GM12872 (cell line): Measurements from ENCODE around the gene RFTN2.
A peak's percentile ranks its signal among the peaks of the same experiment; 100 is the strongest.

Source experiments
- TF ChIP-seq, protein P1 (sequence below): IDR thresholded peaks from 3 replicates; pipeline ENCODE4 v1.5.1; 2011; ENCODE audit warnings: low read depth, mild to moderate bottlenecking, low read length, moderate library complexity; ENCODE audit not compliant: insufficient read depth

The RFTN2 gene

DNA sequence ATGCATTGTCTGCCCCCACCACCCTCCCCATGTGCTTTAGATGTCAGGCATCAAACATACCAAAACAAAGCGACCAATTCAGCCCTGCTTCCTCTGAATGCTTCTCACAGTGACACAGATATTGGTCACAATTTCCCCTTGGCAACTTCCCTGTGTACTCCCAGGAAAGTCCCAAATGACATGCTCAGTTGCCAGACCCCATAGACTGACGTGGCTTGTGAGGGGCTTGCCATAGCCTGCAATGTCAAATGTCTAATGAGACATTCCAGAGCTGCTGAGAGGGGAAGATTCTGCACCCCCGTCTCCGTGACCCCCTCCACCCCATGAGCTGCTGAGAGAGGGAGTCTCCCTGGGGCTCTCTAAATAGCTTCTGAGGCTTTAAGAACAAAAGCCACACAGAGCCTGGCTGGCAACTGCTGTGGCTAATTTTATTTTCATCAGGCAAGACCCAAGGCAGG is 47.3 kb downstream of the RFTN2 start:
- TF ChIP-seq, protein P1, sequence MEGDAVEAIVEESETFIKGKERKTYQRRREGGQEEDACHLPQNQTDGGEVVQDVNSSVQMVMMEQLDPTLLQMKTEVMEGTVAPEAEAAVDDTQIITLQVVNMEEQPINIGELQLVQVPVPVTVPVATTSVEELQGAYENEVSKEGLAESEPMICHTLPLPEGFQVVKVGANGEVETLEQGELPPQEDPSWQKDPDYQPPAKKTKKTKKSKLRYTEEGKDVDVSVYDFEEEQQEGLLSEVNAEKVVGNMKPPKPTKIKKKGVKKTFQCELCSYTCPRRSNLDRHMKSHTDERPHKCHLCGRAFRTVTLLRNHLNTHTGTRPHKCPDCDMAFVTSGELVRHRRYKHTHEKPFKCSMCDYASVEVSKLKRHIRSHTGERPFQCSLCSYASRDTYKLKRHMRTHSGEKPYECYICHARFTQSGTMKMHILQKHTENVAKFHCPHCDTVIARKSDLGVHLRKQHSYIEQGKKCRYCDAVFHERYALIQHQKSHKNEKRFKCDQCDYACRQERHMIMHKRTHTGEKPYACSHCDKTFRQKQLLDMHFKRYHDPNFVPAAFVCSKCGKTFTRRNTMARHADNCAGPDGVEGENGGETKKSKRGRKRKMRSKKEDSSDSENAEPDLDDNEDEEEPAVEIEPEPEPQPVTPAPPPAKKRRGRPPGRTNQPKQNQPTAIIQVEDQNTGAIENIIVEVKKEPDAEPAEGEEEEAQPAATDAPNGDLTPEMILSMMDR: no peak

DNA sequence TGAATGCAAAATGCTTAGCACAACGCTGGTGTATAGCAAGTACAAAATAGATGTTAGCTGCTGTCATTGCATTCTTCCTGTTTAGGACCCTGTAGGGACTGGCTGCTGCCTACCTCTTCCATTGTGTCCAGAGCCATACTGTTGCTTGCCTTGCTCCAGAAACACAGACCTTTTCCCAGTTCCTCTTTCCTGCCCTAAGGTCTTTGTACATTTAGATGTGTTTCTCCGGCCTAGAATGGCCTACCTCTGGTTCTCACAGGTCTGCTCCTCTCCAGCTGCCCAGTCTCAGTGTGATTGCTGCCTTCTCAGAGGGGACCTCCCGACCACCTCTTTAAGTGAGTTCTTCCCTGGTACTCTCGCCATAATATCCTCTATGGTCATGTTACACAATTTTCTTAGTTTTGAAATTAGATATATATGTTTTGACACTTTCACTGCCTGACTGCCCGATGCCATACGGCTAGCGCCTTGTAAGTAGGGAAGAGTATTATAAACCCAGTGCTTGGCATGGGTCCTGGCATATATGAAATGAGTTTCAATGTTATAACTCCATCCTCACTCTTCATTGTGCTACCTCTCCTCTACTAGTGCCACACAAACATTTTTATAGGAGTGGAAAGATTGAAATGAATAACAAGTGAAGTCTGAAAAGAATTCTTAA is 48.3 kb downstream of the RFTN2 start:
- TF ChIP-seq, protein P1: no peak

DNA sequence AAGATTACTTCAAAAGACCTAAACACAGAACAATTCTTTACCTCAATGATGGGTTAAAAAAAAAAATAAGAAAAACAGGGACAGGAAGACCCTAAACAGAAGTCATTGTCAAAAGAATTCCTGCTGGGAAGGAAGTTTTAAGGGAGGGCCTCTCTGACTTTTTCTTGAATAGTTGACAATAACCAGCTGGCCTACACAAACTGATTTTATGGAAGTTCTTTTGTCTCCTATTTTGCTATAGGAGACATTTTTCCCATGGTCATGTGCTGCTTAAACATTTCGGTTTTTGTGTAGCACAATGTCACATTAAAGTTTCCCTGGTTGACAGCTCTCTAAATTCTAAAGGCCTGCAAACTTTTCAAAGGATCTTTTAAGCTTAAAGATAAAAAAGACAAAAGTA is 55.3 kb downstream of the RFTN2 start:
- TF ChIP-seq, protein P1: no peak

DNA sequence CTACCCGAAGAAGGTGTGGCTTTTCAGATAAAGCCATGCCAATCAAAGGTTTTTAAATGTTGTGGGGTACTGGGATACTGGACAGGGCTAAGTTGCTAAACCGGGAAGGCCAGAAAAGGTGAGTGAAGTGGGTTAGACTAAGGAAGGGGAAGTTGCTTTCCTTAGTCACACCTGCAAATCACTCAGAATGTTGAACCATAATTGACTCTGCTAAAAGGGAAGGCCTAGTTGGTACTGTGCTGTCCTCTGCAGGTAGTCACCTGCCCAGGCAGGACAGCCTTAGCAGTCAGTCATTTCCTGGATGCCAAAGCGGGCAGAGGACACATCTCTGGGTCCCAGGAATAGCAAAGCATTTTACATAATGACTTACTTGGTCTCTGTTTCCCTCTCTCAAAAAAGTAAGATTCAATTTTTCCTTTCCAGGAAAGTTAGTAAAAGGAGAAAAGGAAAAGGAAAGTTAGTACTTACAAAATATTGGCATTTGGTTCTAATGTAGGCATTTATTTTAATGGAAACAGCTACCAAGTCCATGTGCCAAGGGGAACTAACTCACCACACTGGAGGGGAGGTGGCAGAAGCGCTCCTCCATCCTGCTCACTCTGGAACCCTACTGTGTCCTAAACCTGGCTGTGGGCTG is 60.3 kb downstream of the RFTN2 start:
- TF ChIP-seq, protein P1: peak; percentile 67

DNA sequence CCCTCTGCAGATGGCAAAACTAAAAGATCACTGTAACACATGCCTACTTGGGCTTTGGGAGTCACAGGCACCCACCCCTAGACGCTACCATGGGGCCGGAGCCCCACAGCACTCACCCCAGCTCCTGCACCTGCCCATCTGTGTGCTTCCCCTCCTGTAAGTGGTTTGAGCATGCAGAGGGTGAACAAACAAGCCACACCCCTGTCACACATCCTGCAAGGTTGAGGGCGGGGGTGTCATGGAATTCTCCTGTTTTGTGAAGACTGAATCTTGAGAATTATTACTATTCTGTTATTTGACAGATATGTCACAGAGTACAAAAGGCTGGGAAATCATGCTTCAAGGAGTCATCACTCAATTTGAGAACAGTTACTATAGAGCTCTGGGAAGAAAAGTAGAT is 60.9 kb downstream of the RFTN2 start:
- TF ChIP-seq, protein P1: no peak

DNA sequence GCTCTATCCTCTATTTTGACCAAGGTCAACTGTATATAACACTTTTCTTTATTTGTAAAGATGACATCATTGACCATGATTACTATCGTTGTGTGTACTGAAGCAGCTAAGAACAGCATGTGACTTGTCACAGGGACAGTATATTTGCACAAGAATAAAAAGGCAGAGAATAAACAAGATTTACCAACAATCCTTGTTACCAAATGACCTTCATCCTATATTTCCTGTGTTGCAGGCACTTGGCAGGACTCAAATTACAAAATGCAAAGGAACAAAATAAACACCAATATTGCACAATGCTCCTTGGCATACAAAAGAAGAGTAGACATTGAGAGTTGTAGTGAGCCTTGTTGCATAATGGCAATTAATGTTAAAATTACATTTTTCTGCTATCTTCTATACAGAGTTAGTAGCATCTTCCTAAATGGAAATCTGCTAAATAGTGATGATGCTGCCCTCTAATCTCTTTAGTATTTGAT is 61.8 kb downstream of the RFTN2 start:
- TF ChIP-seq, protein P1: no peak

DNA sequence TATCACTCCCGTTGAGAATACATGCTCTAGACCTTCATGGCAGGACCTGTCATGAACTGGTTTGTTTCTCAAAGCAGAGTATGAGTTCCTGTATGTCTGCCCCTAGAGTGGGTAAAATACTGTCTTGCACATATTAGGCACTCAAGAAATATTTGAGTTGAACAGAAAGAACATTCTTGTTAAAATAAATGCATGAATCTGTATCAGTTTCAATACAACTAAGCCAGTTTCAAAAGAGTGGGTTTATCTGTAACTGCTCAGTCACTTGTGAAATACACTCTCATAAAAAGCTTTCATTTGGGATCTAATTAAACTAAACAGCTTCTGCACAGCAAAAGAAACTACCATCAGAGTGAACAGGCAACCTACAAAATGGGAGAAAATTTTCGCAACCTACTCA is 69.2 kb downstream of the RFTN2 start:
- TF ChIP-seq, protein P1: no peak
